ENCODE results near the gene ADCY7.

Gene ADCY7

GRCh38 chr16:50251375-50252081 is 14.8 kb upstream of the ADCY7 start:
- DNase-seq = no peak

- DNase-seq = no peak
Measured at GRCh38 chr16:50252082-50252611, 14.2 kb upstream of the ADCY7 start.

DNA sequence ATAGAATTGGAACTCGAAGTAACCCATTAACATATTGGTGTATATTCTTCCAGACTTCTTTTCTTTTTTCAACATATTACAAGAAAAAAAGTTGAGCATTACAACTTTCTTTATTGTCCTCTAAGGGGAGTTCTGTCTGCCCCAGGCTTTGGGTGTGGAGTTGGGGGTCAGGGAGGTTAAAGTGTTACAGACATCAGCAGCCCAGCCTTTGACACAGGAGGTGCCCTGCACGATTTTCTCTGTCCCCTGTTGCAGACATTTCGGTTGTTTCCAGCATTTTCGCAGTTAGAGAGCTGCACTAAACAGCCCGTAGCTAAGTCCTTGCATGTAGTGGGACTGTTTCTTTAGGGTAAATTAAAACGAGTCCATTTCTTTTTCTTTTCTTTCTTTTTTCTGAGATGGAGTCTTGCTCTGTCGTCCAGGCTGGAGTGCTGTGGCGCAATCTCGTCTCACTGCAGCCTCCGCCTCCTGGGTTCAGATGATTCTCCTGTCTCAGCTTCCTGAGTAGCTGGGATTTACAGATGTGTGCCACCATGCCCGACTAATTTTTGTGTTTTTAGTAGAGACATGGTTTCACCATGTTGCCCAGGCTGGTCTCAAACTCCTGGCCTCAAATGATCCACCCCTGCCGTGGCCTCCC is 13.4 kb upstream of the ADCY7 start:
- no peak for DNase-seq

GRCh38 chr16:50253514-50253910 is 12.8 kb upstream of the ADCY7 start:
- DNase-seq = no peak

- DNase-seq = no peak
Measured at GRCh38 chr16:50254072-50254471, 12.3 kb upstream of the ADCY7 start.

DNA sequence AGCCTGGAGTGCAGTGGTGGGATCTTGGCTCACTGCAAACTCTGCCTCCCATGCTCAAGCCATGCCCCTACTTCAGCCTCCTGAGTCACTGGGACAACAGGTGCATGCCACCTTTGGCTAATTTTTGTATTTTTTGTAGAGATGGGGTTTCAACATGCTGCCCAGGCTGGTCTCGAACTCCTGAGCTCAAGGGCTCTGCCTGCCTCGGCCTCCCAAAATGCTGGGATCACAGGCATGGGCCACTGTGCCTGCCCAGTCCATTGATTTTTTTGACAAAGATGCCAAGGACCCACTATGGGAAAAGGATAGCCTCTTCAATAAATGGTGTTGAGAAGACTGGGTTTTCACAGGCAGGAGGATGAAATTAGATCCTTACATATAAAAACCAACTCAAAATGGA is 10.8 kb upstream of the ADCY7 start:
- DNase-seq = no peak

DNA sequence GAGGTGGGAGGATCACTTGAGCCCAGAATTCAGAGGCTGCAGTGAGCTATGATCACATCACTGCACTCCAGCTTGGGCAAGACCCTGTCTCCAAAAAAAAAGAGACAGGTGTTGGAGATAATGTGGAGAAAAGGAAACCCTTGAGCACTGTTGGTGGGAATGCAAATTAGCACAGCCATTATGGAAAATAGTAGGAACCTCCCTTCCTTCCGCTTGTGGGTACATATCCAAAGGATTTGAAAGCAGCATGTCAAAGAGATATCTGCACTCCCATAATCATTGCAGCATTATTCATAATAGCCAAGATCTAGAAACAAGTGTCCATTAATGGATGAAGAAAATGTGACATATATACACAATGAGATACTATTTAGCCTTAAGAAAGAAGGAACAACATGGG is 9.7 kb upstream of the ADCY7 start:
- DNase-seq = no peak

DNA sequence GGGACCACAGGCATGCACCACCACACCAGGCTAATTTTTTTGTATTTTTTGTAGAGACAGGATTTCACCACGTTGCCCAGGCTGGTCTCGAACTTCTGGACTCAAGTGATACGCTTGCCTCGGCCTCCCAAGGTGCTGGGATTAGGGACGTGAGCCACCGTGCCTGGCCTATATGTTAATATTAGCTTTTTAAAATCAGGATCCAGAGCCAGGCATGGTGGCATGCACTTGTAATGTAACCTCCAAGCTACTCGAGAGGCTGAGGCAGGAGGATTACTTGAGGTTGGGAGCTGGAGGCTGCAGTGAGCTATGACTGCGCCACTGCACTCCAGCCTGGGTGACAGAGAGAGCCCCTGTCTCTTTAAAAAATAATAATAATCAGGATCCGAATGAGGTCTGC is 8.5 kb upstream of the ADCY7 start:
- no peak for DNase-seq

GRCh38 chr16:50259334-50260205 is 6.8 kb upstream of the ADCY7 start:
- DNase-seq = no peak

GRCh38 chr16:50260206-50261159 is 5.9 kb upstream of the ADCY7 start:
- DNase-seq = no peak

- no peak for DNase-seq
Measured at GRCh38 chr16:50261160-50261706, 5.1 kb upstream of the ADCY7 start.

- DNase-seq = no peak
Measured at GRCh38 chr16:50261707-50262235, 4.6 kb upstream of the ADCY7 start.

GRCh38 chr16:50263060-50263909 is 3.1 kb upstream of the ADCY7 start:
- no peak for DNase-seq

DNA sequence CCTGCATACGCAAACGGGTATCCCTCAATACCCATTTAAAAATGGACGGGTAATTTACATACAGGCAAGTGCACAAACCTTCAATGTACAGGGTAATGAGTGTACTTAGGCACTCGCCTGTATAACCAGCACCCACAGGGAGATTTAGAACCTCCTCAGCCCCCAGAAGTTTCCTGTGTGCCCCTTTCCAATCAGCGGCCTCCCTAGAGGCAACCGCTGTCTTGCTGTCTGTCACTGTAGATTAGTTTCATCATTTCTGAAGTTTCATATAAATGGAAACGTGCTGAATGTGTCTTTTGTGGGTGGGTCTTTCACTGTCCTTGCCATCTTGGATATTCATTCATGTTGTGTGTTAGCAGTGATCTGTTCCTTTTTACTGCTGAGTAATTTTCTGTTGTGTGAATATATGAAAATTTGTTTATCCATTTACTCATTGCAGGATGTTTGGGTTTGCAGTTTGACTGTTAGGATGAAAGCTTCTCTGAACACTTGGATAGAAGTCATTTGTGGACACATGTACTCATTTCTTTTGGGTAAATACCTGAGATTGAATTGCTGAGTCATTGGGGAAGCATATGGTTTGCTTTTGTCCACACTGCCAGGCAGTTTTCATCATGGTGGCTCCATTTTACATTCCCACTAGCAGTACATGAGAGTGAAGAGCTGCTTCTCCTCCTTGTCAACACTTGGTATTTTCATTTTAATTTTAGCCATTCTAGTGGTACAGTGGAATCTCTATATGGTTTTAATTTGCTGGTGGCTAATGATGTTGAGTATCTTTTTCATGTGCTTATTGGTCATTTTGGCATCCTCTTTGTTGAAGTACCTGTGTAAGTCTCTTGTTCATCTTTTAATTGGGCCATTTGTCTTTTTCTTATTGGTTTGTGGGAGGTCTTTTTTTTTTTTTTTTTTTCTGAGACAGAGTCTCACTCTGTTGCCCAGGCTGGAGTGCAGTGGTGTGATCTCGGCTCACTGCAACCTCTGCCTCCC is 2.1 kb upstream of the ADCY7 start:
- peak in 1 of 5 donors; percentile 87 for DNase-seq

GRCh38 chr16:50265260-50265659 is 1.1 kb upstream of the ADCY7 start:
- DNase-seq = peak in 2 of 5 donors; percentile 37 to 65

DNA sequence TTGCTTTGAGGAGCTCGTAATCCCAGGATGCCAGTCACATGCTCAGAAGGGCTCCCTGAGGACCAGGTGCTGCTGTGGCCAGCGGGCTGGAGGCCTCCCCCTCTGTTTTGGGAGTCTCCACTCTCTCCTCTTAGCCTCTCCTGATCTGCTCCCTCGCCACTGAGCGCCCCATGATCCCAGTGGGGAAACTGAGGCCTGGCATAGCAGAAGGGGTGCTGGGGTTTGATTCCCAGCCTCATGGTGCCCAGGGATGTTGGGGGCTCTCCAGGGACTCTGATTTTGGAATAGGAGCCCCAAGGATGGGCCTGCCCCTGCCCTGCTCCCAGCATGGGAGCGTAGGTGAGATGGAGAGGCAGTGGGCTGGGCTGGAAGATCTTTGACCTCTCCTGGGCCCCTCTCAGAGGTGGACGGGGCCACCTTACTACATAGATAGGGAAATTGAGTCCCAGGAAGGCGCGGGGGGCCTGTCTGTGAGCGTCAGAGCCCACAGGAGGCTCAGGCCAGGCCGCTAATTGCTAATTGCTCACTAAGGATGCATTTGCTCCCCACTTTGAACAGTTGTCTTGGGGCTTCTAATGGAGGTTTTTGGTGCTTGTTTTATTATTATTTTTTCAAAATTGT is 525 bp upstream of the ADCY7 start:
- no peak for DNase-seq

GRCh38 chr16:50267151-50267631 is 840 bp downstream of the ADCY7 start:
- no peak for DNase-seq

- DNase-seq = peak in 1 of 5 donors; percentile 56
Measured at GRCh38 chr16:50267651-50268050, 1.3 kb downstream of the ADCY7 start.

GRCh38 chr16:50268352-50268751 is 2.0 kb downstream of the ADCY7 start:
- DNase-seq = no peak
